Left cardiac atrium (tissue), 4 donors: Measurements from ENCODE around the gene ZNF791. TPM values are rescaled to one million over a fixed set of nuclear protein-coding genes. Genes with fewer than 3 reads are reported as not detected.
A peak's percentile ranks its signal among the peaks of the same experiment; 100 is the strongest.

Source experiments
- ATAC-seq, 2 donors: fragments of 200-7000 bp; cut with Tn5 transposase; one replicate each; pipeline ENCODE4 v1.9.1; 2020; ENCODE audit warnings: mild to moderate bottlenecking in 2 of 2, moderate library complexity in 2 of 2
- DNase-seq: peaks from one replicate; pipeline ENCODE4 v3.0.0-alpha.2; 2020
- intact Hi-C, 2 donors: fragments of 100-400 bp; cut with DNase I; formaldehyde crosslinking; loops; one replicate each; pipeline versions ENCODE4 v1.14.1 to v1.15.1; 2022 to 2023
- total RNA-seq, 2 donors: library from RNA; stranded (reverse); fragmentation: NEBNext Ultra II Directional; extraction: Animal tissue kit (Norgen Biotek cat#: 25700); gene quantifications; one replicate each; pipeline ENCODE4 v1.2.1, GENCODE V29; 2021
- donor health status: DM: no; HTN: yes; CAD: no.
- donor health status: DM: no; HTN: yes; CAD: no; lungs with severe emphysema.
- donor health status: DM: yes; HTN: yes; CAD: no.
- donor health status: Dilated cardiomyopathy.

The ZNF791 gene
- total RNA-seq, 2 donors from 2014 or later = 18.9 to 21.5 TPM

DNA sequence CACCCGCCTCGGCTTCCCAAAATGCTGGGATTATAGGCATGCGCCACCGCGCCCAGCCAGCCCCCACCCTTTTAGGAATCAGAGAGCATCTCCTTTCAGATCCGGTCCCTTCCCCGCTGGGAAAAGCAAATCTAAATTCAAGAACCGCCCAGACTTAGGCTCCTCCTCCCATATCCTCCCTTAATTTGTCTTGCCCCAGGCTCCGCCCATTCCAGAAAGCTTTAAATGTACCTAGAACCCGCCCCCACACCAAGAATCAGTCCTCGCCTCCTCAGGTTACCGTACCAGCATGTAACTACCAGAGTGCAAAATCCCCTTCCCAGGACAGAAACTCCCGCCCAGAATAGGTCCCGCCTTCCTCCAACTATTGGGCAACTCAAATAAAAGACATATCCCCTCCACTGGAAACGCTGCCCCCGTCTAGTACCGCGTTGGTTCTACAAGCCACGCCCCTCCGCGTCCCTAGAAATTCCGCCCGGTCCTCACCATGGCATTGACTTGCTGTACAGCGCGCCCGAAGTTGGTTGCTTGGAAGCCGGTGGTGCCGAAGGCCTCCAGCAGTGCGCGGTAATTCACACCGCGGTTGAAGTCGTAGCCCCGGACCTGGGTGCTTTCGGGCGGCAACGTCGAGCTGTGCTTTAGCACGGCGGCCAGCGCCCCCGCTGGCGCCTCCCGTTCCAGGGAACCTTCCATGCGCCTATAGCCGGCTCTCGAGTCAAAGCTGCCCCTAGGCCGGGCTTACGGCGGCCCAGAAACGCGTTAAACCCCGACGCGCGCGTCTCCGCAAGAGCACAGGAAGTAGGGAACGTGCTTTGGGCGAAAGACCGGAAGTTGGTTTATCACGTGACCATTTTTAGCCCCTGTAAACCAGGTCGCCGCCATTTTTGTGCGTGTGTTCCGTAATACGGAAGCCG, 70.6 kb downstream of the ZNF791 start, which contains the start of gene DHPS:
DHPS (minus strand) TSS at position 807 of the 914 bp plus-strand sequence; CDS start at position 693, 114 bp downstream.
- intact Hi-C loops = no loop called here
- DNase-seq (peak; percentile 95), ATAC-seq (peak; percentile 92 to 95)

Other genes starting within 250 kb of the ZNF791 start
- gene ZNF442, start 245.2 kb upstream of the ZNF791 start, total RNA-seq = 1 to 10 TPM; 2.9 to 4.3 TPM
- gene ZNF799, start 209.6 kb upstream of the ZNF791 start, total RNA-seq = 1 to 10 TPM; 2.4 to 3.6 TPM
- 1 to 10 TPM; 2.0 to 2.8 TPM for gene ZNF443, start 169.9 kb upstream of the ZNF791 start, total RNA-seq
- 1 to 10 TPM; 1.2 to 1.3 TPM for gene ZNF709, start 126.1 kb upstream of the ZNF791 start, total RNA-seq
- 10 to 100 TPM in 1 of 2 donors, 1 to 10 TPM in 1; 7.7 to 11.9 TPM for gene ZNF564, start 59.4 kb upstream of the ZNF791 start, total RNA-seq
- gene ZNF490, start 107 bp upstream of the ZNF791 start, total RNA-seq = 1 to 10 TPM; 4.1 to 4.4 TPM
- 10 to 100 TPM; 42.1 to 55.8 TPM for gene MAN2B1, start 55.8 kb downstream of the ZNF791 start, total RNA-seq
- 1 to 10 TPM; 7.8 to 8.0 TPM for gene WDR83, start 55.9 kb downstream of the ZNF791 start, total RNA-seq
- gene DHPS, start 71.0 kb downstream of the ZNF791 start, total RNA-seq = 10 to 100 TPM; 38.4 to 51.9 TPM
- not detected for gene GNG14, start 77.1 kb downstream of the ZNF791 start, total RNA-seq
- 1 to 10 TPM; 1.4 to 2.3 TPM for gene FBXW9, start 85.7 kb downstream of the ZNF791 start, total RNA-seq
- gene TNPO2, start 113.0 kb downstream of the ZNF791 start, total RNA-seq = 10 to 100 TPM; 33.8 to 53.6 TPM
- 100 to 1,000 TPM; 112 to 122 TPM for gene TRIR, start 123.8 kb downstream of the ZNF791 start, total RNA-seq
- 10 to 100 TPM; 51.2 to 52.5 TPM for gene GET3, start 126.6 kb downstream of the ZNF791 start, total RNA-seq
- gene BEST2, start 140.9 kb downstream of the ZNF791 start, total RNA-seq = not detected
- gene HOOK2, start 164.6 kb downstream of the ZNF791 start, total RNA-seq = 10 to 100 TPM; 16.8 to 28.8 TPM
- gene JUNB, start 180.6 kb downstream of the ZNF791 start, total RNA-seq = 100 to 1,000 TPM in 1 of 2 donors, 10 to 100 TPM in 1; 46.6 to 216 TPM
- 100 to 1,000 TPM; 525 to 629 TPM for gene PRDX2, start 190.9 kb downstream of the ZNF791 start, total RNA-seq
- 1 to 10 TPM; 1.8 to 3.2 TPM for gene THSD8, start 191.1 kb downstream of the ZNF791 start, total RNA-seq
- 1 to 10 TPM; 5.6 to 8.1 TPM for gene RNASEH2A, start 195.7 kb downstream of the ZNF791 start, total RNA-seq
- gene RTBDN, start 223.7 kb downstream of the ZNF791 start, total RNA-seq = not detected
- under 1 TPM; 0.29 to 0.37 TPM for gene MAST1, start 227.6 kb downstream of the ZNF791 start, total RNA-seq